DOHH2 (cell line): ENCODE measurements around the gene EPN2.

Source experiments
- CTCF ChIP-seq: fragments of 200-600 bp; sonication (generic); IDR thresholded peaks from one replicate; pipeline ENCODE4 v1.5.1; 2014; ENCODE audit warnings: antibody characterized with exemption, mild to moderate bottlenecking, low read depth, low read length; ENCODE audit not compliant: poor library complexity, severe bottlenecking
- EZH2phosphoT487 ChIP-seq: fragments of 200-600 bp; sonication (generic); IDR thresholded peaks from 2 replicates; pipeline ENCODE4 v1.6.1; 2017; ENCODE audit warnings: borderline replicate concordance, mild to moderate bottlenecking, antibody characterized with exemption, low read length, moderate library complexity, mixed read lengths

GRCh38 chr17:19381361-19381740 is 144.2 kb downstream of the EPN2 start:
- no peak for TF ChIP-seq CTCF
- TF ChIP-seq EZH2phosphoT487: no peak
